K562 (cell line): Measurements from ENCODE around the gene MEGF9. TPM values are rescaled to one million over a fixed set of nuclear protein-coding genes. Genes with fewer than 3 reads are reported as not detected.

Source experiments
- COPS2 ChIP-seq: fragments of 450-650 bp; conservative IDR thresholded peaks from 2 replicates; pipeline ENCODE4 v1.6.1; 2016; ENCODE audit warnings: mild to moderate bottlenecking, moderate library complexity
- CTBP1 ChIP-seq: fragments of 450-650 bp; IDR thresholded peaks from 2 replicates; pipeline ENCODE4 v1.6.1; 2016; ENCODE audit warnings: borderline replicate concordance
- ELK1 ChIP-seq: sonication (generic); formaldehyde crosslinking; IDR thresholded peaks from 2 replicates; pipeline ENCODE4 v1.8.1; 2022; ENCODE audit warnings: missing genetic modification reagents
- ETS1 ChIP-seq: conservative IDR thresholded peaks from 2 replicates; pipeline ENCODE4 v1.6.1; 2011; ENCODE audit warnings: low read depth, mild to moderate bottlenecking, low read length; ENCODE audit not compliant: control insufficient read depth
- GABPB2 ChIP-seq: fragments of 250-450 bp; sonication (Bioruptor Pico); conservative IDR thresholded peaks from 2 replicates; pipeline ENCODE4 v1.5.1; 2021; ENCODE audit warnings: mild to moderate bottlenecking
- HNRNPH1 ChIP-seq: fragments of 200-400 bp; formaldehyde crosslinking; optimal IDR thresholded peaks from 2 replicates; pipeline ENCODE3; 2017; ENCODE audit warnings: low read depth, mild to moderate bottlenecking, low read length, moderate library complexity
- KDM1A ChIP-seq, 2 experiments: fragments of 450-650 bp; IDR thresholded peaks; 2 replicates each; pipeline ENCODE4 v1.6.1; 2016; ENCODE audit warnings: mild to moderate bottlenecking in 2 of 2
- NCOA1 ChIP-seq: fragments of 450-650 bp; IDR thresholded peaks from 2 replicates; pipeline ENCODE4 v1.6.1; 2016; ENCODE audit warnings: low read depth
- POLR2B ChIP-seq: fragments of 450-650 bp; IDR thresholded peaks from 2 replicates; pipeline ENCODE4 v1.6.1; 2018; ENCODE audit warnings: low read depth; ENCODE audit not compliant: partially characterized antibody
- PRDM10 ChIP-seq: fragments of 450-650 bp; IDR thresholded peaks from 2 replicates; pipeline ENCODE4 v1.6.1; 2018; ENCODE audit not compliant: partially characterized antibody
- PYGO2 ChIP-seq: fragments of 450-650 bp; IDR thresholded peaks from 2 replicates; pipeline ENCODE4 v1.6.1; 2016; ENCODE audit warnings: mild to moderate bottlenecking, missing genetic modification characterization, moderate library complexity, missing compliant biosample characterization
- SRF ChIP-seq, 2 experiments: fragments of 250-450, 450-650 bp in 1 of 2; sonication (Bioruptor Pico) in 1 of 2; sonication (generic) in 1 of 2; formaldehyde crosslinking; IDR thresholded peaks; 2 replicates each; pipeline versions ENCODE4 v1.5.0 to v1.5.1; 2020 to 2022; ENCODE audit warnings: mild to moderate bottlenecking in 1 of 2, missing genetic modification reagents in 1 of 2
- TAF7 ChIP-seq: fragments of 450-650 bp; IDR thresholded peaks from 2 replicates; pipeline ENCODE4 v1.6.1; 2016; ENCODE audit warnings: missing genetic modification characterization, missing compliant biosample characterization
- TGIF2 ChIP-seq: sonication (generic); formaldehyde crosslinking; IDR thresholded peaks from 2 replicates; pipeline ENCODE4 v1.8.1; 2022; ENCODE audit warnings: mild to moderate bottlenecking, missing genetic modification reagents, moderate library complexity
- ZBTB33 ChIP-seq: sonication (generic); formaldehyde crosslinking; IDR thresholded peaks from 2 replicates; pipeline ENCODE4 v1.8.1; 2023; ENCODE audit warnings: mild to moderate bottlenecking, missing genetic modification reagents
- ZNF133 ChIP-seq: fragments of 250-450 bp; sonication (Bioruptor Pico); IDR thresholded peaks from 2 replicates; pipeline ENCODE4 v1.4.0; 2020; ENCODE audit warnings: mild to moderate bottlenecking
- ZNF212 ChIP-seq: fragments of 450-650 bp; formaldehyde crosslinking; IDR thresholded peaks from 2 replicates; pipeline ENCODE4 v1.4.0; 2020; ENCODE audit warnings: mild to moderate bottlenecking
- ZNF24 ChIP-seq: fragments of 450-650 bp; IDR thresholded peaks from 2 replicates; pipeline ENCODE4 v1.6.1; 2016
- ZNF253 ChIP-seq: fragments of 250-450 bp; sonication (Bioruptor Pico); conservative IDR thresholded peaks from 2 replicates; pipeline ENCODE4 v1.6.1; 2021; ENCODE audit warnings: mild to moderate bottlenecking
- ZNF644 ChIP-seq: fragments of 200-800 bp; sonication (Bioruptor generic); IDR thresholded peaks from 2 replicates; pipeline ENCODE4 v1.6.1; 2016; ENCODE audit warnings: low read depth, missing genetic modification characterization, missing compliant biosample characterization
- ZNF77 ChIP-seq: fragments of 250-450 bp; sonication (Bioruptor Pico); IDR thresholded peaks from 2 replicates; pipeline ENCODE4 v1.5.0; 2020
- polyA plus RNA-seq, 8 experiments: library from polyadenylated mRNA; depleted of rRNA in 4 of 8; stranded (reverse) in 5 of 8; unstranded in 3 of 8; fragments of >200 nt; fragmentation: Nextera tagmentation in 2 of 8; fragmentation: Illumina TruSeq in 1 of 8; extraction: Ambion mirVana in 2 of 8; extraction: Trizol in 1 of 8; gene quantifications; 2 replicates each; pipeline versions ENCODE4 v1.2.1 to v1.2.3, GENCODE V29; 2011 to 2014; ENCODE audit warnings: inconsistent platforms in 1 of 8, missing spikeins in 1 of 8
- total RNA-seq, 7 experiments: library from RNA; depleted of rRNA in 6 of 7; stranded (reverse); fragments of >200 nt in 6 of 7; fragmentation: Illumina TruSeq in 2 of 7; extraction: Trizol in 2 of 7; gene quantifications; 2 replicates each; pipeline versions ENCODE4 v1.2.1 to v1.2.3, GENCODE V29; 2011 to 2021; ENCODE audit warnings: low replicate concordance in 1 of 7

The MEGF9 gene
- total and polyA plus RNA-seq, 9 of the 15 experiments (the other 6 are each of a cell fraction or from before 2014, with no cell fraction given): 2.1 to 6.2 (median 3.8) TPM

- TF ChIP-seq PRDM10: no peak
- no peak for TF ChIP-seq ZNF77
- peak; percentile 6; the same call in 1 of the 2 replicates for TF ChIP-seq TAF7 (tag)
- no peak for TF ChIP-seq GABPB2
- no peak for TF ChIP-seq ZNF253 (CRISPR knock-in tag)
- TF ChIP-seq ELK1 (CRISPR knock-in tag): no peak
- 0 out of 2 replicates have a peak, but pooled peaks have one; percentile 6 for TF ChIP-seq PYGO2 (tag)
- TF ChIP-seq KDM1A (IDR thresholded peaks at IDR 0.05): no peak
- 0 out of 2 replicates have a peak, but pooled peaks have one; percentile 40 for TF ChIP-seq ZNF212 (CRISPR knock-in tag)
- no peak for TF ChIP-seq TGIF2 (CRISPR knock-in tag)
- no peak for TF ChIP-seq COPS2
- peak; percentile 99 for TF ChIP-seq ZNF644 (tag)
- peak; percentile 59 for TF ChIP-seq NCOA1
- TF ChIP-seq ZNF133 (CRISPR knock-in tag): no peak
- no peak for TF ChIP-seq ZNF24
- TF ChIP-seq SRF (CRISPR knock-in tag; IDR thresholded peaks at IDR 0.05): 0 out of 4 replicates have a peak, but pooled peaks of 1 of the 2 experiments have one; percentile 11
- peak; percentile 95 for TF ChIP-seq ETS1
- TF ChIP-seq ZBTB33 (CRISPR knock-in tag): no peak
- no peak for TF ChIP-seq HNRNPH1
- TF ChIP-seq POLR2B: peak; percentile 57
- TF ChIP-seq CTBP1: peak; percentile 43; the same call in 1 of the 2 replicates
Observed at GRCh38 chr9:120580051-120580896, 134.0 kb downstream of the MEGF9 start, which contains the start of gene CDK5RAP2 (continued).
